ENCODE data around the gene SOX18. TPM values are rescaled to one million over a fixed set of nuclear protein-coding genes. Genes with fewer than 3 reads are reported as not detected.

SOX18 gene
- total and polyA plus RNA-seq, 2 of the 13 experiments (the other 11 are each of a cell fraction or from before 2014, with no cell fraction given): 1.6 to 1.9 TPM

- Histone ChIP-seq H3K4me3 (replicated peaks in 1 of 3; ENCODE audit: insufficient read depth in 1 of 3, low read depth in 2 of 3, low read length in 3 of 3) (peak overlapping the region in 1 of 3 experiments; percentile 98; a peak in 1 of 6 replicates), H3K4me1 (ENCODE audit: insufficient read depth, low read length) (peaks cover 56% of the 10 kb centered on the region), H3K79me2 (ENCODE audit: insufficient read depth, low read length) (no peaks in the 10 kb centered on the region), H3K9me3 (ENCODE audit: low read length) (no peaks in the 10 kb centered on the region), H4K20me1 (ENCODE audit: insufficient read depth, low read length) (peaks cover 4% of the 10 kb centered on the region; the same call in 1 of the 2 replicates), H3K36me3 (replicated peaks in 1 of 2; ENCODE audit: control insufficient read depth in 1 of 2, insufficient read depth in 2 of 2, low read length in 2 of 2) (no peaks in the 10 kb centered on the region), H3K4me2 (ENCODE audit: low read depth, low read length) (peak overlapping the region; percentile 95), H3K27ac (ENCODE audit: extremely low read length, insufficient read depth, low read length) (no peak overlapping the region), H3K9ac (ENCODE audit: insufficient read depth, low read depth, low read length) (no peak overlapping the region), H3K27me3 (ENCODE audit: control insufficient read depth in 1 of 2, insufficient read depth in 2 of 2, low read length in 2 of 2) (peaks cover 3 to 11% of the 10 kb centered on the region in 2 experiments; a peak in 2 of 5 replicates), H2AFZ (ENCODE audit: low read length) (no peak overlapping the region)
- WGBS (ENCODE audit: low lambda C conversion rate): 0% methylated on average over 3 of the region's 5 CpGs
- 0 out of 3 replicates have a peak, but pooled peaks have one; percentile 0 for ATAC-seq
- POLR2A ChIA-PET: interaction anchor here (0.6 to 3.7 kb wide), 7 partner anchors 10 to 327 kb away, joined by 3 to 34 read pairs (median 8); partner anchors contain the start of genes OPRL1, PRPF6, RGS19 and SLC2A4RG
- DNase-seq (ENCODE audit: low spot score): no peak
- peak; percentile 52 for FAIRE-seq
- CTCF ChIA-PET (ENCODE audit: low intra/inter-chr PET ratio, low total read pairs): no interaction called here
- in situ Hi-C loops (cut with HindIII; ENCODE audit: extremely low pct_ligation_motif_present, low pct_unique_long_range_greater_than_20kb) (no loop called here), intact Hi-C loops (cut with micrococcal nuclease; ENCODE audit: unreplicated experiment) (loop anchor here (2.0 kb wide), 1 partner anchor 15 kb away; the partner anchor contains the start of gene OPRL1)
- no TSS peak for BruUV-seq (replicated peaks)
- TF ChIP-seq NR2F1 (CRISPR knock-in tag; IDR thresholded peaks at IDR 0.05) (no peak; a peak in 1 of 4 replicates), ZNF512 (CRISPR knock-in tag; IDR thresholded peaks at IDR 0.05) (no peak), ZBTB49 (CRISPR knock-in tag; IDR thresholded peaks at IDR 0.05; ENCODE audit: borderline replicate concordance) (no peak), CENPT (CRISPR knock-in tag; IDR thresholded peaks at IDR 0.05; ENCODE audit: low read depth) (no peak), GPBP1L1 (CRISPR knock-in tag; IDR thresholded peaks at IDR 0.05) (no peak), MATR3 (CRISPR knock-in tag; IDR thresholded peaks at IDR 0.05) (0 out of 2 replicates have a peak, but pooled peaks have one; percentile 52), ZNF597 (CRISPR knock-in tag; IDR thresholded peaks at IDR 0.05) (no peak), MYC (CRISPR knock-in tag; IDR thresholded peaks at IDR 0.05; ENCODE audit: borderline replicate concordance) (no peak), ZNF251 (CRISPR knock-in tag; IDR thresholded peaks at IDR 0.05) (no peak), ELF4 (CRISPR knock-in tag; IDR thresholded peaks at IDR 0.05; ENCODE audit: borderline replicate concordance) (no peak), NFYC (CRISPR knock-in tag; IDR thresholded peaks at IDR 0.05) (peak; percentile 63), DNMT1 (CRISPR knock-in tag; IDR thresholded peaks at IDR 0.05) (0 out of 2 replicates have a peak, but pooled peaks have one; percentile 55), ZNF598 (CRISPR knock-in tag; IDR thresholded peaks at IDR 0.05; ENCODE audit: borderline replicate concordance) (0 out of 2 replicates have a peak, but pooled peaks have one; percentile 15), ZNF790 (CRISPR knock-in tag; IDR thresholded peaks at IDR 0.05; ENCODE audit: borderline replicate concordance) (0 out of 2 replicates have a peak, but pooled peaks have one; percentile 37), THAP11 (CRISPR knock-in tag; IDR thresholded peaks at IDR 0.05) (peak; percentile 63; the same call in 1 of the 2 replicates), ZNF546 (CRISPR knock-in tag; conservative IDR thresholded peaks at IDR 0.05) (no peak), KLF12 (CRISPR knock-in tag; IDR thresholded peaks at IDR 0.05; ENCODE audit: borderline replicate concordance) (0 out of 2 replicates have a peak, but pooled peaks have one; percentile 39), CHD2 (IDR thresholded peaks at IDR 0.05; ENCODE audit: low read depth, low read length) (no peak)
These were observed 16.5 kb upstream of the SOX18 start for GRCh38 chr20:64065974-64066343.

All from HepG2 (cell line).